NT2/D1 (cell line): ENCODE data around the gene DNAJB7.

Source experiments
- SUZ12 ChIP-seq: IDR thresholded peaks from 2 replicates; pipeline ENCODE4 v1.6.1; 2011; ENCODE audit not compliant: insufficient read length, insufficient read depth; ENCODE audit errors: extremely low read depth
- YY1 ChIP-seq: IDR thresholded peaks from 2 replicates; pipeline ENCODE4 v1.6.1; 2011; ENCODE audit not compliant: insufficient read length, insufficient read depth

- TF ChIP-seq SUZ12 = no peak
- TF ChIP-seq YY1 = no peak
Observed at GRCh38 chr22:40855979-40856512, 5.9 kb downstream of the DNAJB7 start.
